ENCODE results near the gene CDH12.

CDH12 gene

GRCh38 chr5:22591461-22591860 lies 261.7 kb downstream of the CDH12 start:
- H3K9me3 ChIP-seq, result no peaks in the 10 kb centered on the region
- no peaks in the 10 kb centered on the region for H3K36me3 ChIP-seq
- H3K27me3 ChIP-seq, result no peaks in the 10 kb centered on the region
- H3K4me1 ChIP-seq, result no peaks in the 10 kb centered on the region
- H3K27ac ChIP-seq, result no peak overlapping the region
- no peak for DNase-seq
- intact Hi-C loops (cut with DNase I; ENCODE audit: low total_unique reads), result no loop called here
- no peak overlapping the region for H3K4me3 ChIP-seq
- no peak for TF ChIP-seq CTCF (IDR thresholded peaks at IDR 0.05)

DNA sequence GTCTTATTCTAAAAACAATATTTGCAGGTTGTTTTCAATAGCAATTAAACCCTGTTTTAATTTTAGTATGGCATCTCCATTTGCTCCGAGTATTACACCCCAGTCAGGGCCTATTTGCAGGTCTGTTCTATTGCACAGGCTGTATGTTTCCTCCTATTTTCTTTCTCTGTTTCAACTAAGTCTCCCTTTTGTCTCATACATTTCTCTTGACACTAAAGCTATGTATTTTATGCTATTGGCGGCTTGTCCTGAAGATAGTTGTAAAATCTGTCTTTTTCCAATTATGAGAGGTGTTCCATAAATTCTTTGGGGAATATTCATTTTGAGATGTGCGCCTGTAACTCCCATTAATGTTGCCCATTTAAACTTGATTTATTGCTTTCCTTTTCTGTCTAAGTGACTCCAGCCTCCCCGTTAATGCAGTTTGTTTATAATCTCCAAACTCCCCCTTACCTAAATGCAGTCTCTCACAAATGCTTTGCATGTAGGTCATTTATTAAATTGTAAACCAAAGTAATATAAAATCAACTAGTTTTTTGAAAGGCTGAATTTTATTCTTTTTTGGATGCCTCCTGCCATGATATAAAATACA lies 262.4 kb downstream of the CDH12 start:
- Histone ChIP-seq H3K4me3 (no peak overlapping the region), H3K9me3 (no peaks in the 10 kb centered on the region), H3K27ac (no peak overlapping the region), H3K27me3 (no peaks in the 10 kb centered on the region), H3K36me3 (no peaks in the 10 kb centered on the region), H3K4me1 (no peaks in the 10 kb centered on the region)
- intact Hi-C loops (cut with DNase I; ENCODE audit: low total_unique reads), result no loop called here
- DNase-seq, result no peak
- no peak for TF ChIP-seq CTCF (IDR thresholded peaks at IDR 0.05)

- no peak for DNase-seq
- intact Hi-C loops (cut with DNase I; ENCODE audit: low total_unique reads), result no loop called here
- no peak for TF ChIP-seq CTCF (IDR thresholded peaks at IDR 0.05)
- H3K9me3 ChIP-seq, result no peaks in the 10 kb centered on the region
- H3K27ac ChIP-seq, result no peak overlapping the region
- H3K36me3 ChIP-seq, result no peaks in the 10 kb centered on the region
- no peaks in the 10 kb centered on the region for H3K27me3 ChIP-seq
- H3K4me3 ChIP-seq, result no peak overlapping the region
- no peaks in the 10 kb centered on the region for H3K4me1 ChIP-seq
Observed at GRCh38 chr5:22577711-22578110, 275.4 kb downstream of the CDH12 start.

DNA sequence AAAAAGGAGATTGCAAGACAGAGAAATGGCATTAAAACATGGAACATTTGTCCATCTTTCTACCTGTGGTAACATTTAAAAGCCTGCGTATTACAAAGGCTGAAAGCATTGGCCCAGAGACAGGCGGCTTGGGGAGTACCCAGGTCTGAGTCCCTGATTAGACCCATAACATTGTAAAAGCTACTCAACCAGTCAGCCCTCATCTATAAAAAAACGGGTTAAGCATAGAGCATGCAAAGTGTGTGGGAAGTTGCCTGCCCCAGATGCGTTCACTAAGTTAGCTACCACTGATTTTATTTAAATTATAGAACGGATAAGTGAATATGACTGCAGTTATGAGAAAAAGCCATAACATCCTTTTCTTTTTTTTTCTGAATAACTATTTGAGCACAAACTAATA lies 276.1 kb downstream of the CDH12 start:
- TF ChIP-seq CTCF (IDR thresholded peaks at IDR 0.05), result no peak
- H3K27ac ChIP-seq, result no peak overlapping the region

DNA sequence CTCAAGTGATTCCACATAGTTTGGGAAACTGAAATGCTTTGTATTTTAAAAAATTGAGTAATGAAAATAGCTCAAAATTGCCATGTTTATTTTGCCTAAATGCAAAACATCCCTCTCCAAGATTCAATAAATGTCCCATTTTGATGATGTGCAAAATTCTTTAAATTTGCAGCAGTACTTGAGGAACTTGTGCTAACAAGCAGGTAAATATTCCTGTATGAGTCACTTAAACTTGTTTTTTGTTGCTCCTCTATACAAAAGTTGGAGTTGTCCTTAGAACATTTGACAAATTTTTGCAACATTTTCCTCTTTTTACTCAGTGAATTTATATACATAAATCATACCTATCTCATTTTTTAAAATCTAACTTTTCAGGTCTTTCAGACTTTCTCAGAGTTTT lies 280.2 kb downstream of the CDH12 start:
- Histone ChIP-seq H3K36me3 (no peaks in the 10 kb centered on the region), H3K27ac (no peak overlapping the region), H3K9me3 (no peaks in the 10 kb centered on the region), H3K27me3 (no peaks in the 10 kb centered on the region), H3K4me3 (no peak overlapping the region), H3K4me1 (no peaks in the 10 kb centered on the region)
- no peak for DNase-seq
- intact Hi-C loops (cut with DNase I; ENCODE audit: low total_unique reads), result no loop called here
- TF ChIP-seq CTCF (IDR thresholded peaks at IDR 0.05), result no peak

More for the DNA sequence above, 276.1 kb downstream of the CDH12 start:
- H3K9me3 ChIP-seq, result no peaks in the 10 kb centered on the region
- H3K4me3 ChIP-seq, result no peak overlapping the region
- DNase-seq, result no peak
- H3K27me3 ChIP-seq, result no peaks in the 10 kb centered on the region
- H3K36me3 ChIP-seq, result no peaks in the 10 kb centered on the region
- no peaks in the 10 kb centered on the region for H3K4me1 ChIP-seq
- intact Hi-C loops (cut with DNase I; ENCODE audit: low total_unique reads), result no loop called here

GRCh38 chr5:22567983-22568382 lies 285.2 kb downstream of the CDH12 start:
- no peak for DNase-seq
- Histone ChIP-seq H3K9me3 (no peaks in the 10 kb centered on the region), H3K4me3 (no peak overlapping the region), H3K4me1 (no peaks in the 10 kb centered on the region), H3K27ac (no peak overlapping the region), H3K27me3 (no peaks in the 10 kb centered on the region), H3K36me3 (no peaks in the 10 kb centered on the region)
- intact Hi-C loops (cut with DNase I; ENCODE audit: low total_unique reads), result no loop called here
- no peak for TF ChIP-seq CTCF (IDR thresholded peaks at IDR 0.05)

Measured in tibial artery (tissue), 4 donors.